K562 (cell line): ENCODE data around the gene SLC1A2. TPM values are rescaled to one million over a fixed set of nuclear protein-coding genes. Genes with fewer than 3 reads are reported as not detected.

Experiments used
- ATAC-seq: fragments of 200-7000 bp; cut with Tn5 transposase; 3 replicates; pipeline ENCODE4 v1.9.1; 2020; ENCODE audit warnings: moderate library complexity
- BruUV-seq: library from RNA; stranded (reverse); fragments of 400-500 nt; replicated peaks from 2 replicates; lab custom pipeline; 2021; lab: Mats Ljungman, UMichigan
- CTCF ChIA-PET: fragments of 300-600 bp; formaldehyde crosslinking; extraction: SDS; loops from one replicate; lab custom pipeline; 2021; ENCODE audit warnings: low intra/inter-chr PET ratio; lab: Yijun Ruan, JAX
- POLR2A ChIA-PET: fragments of 300-600, 350-650 bp; sonication (Branson Sonifier 250); formaldehyde crosslinking; extraction: SDS; loops from one replicate; lab custom pipeline; 2021; ENCODE audit warnings: antibody characterized with exemption, inconsistent platforms; lab: Yijun Ruan, JAX
- DNase-seq, 4 experiments: peaks; one replicate each; pipeline versions ENCODE4 v3.0.0 to v3.0.0-alpha.2; 2011 to 2018; ENCODE audit warnings: low spot score in 3 of 4, mixed read lengths in 3 of 4; ENCODE audit errors: extremely low read depth in 1 of 4
- FAIRE-seq: peaks from 2 replicates; lab custom pipeline; 2011; peaks lifted over from hg19 to GRCh38; lab: Jason Lieb, UNC
- H2AFZ ChIP-seq: 2 replicates; pipeline ENCODE4 v1.6.0; 2011; ENCODE audit warnings: low read depth, low read length, control low read depth, inconsistent platforms
- H3K27ac ChIP-seq: fragments of 200-600 bp; 3 replicates; pipeline ENCODE4 v1.8.0; 2011; ENCODE audit warnings: low read depth, mild to moderate bottlenecking, control low read depth, inconsistent platforms, low read length, moderate library complexity, mixed read lengths; ENCODE audit errors: extremely low read depth
- H3K27me3 ChIP-seq, 2 experiments: fragments of 300-600 bp in 1 of 2; 2 replicates in 1 of 2; 3 replicates in 1 of 2; pipeline versions ENCODE4 v1.6.0 to v1.8.0; 2011; ENCODE audit warnings: inconsistent platforms in 2 of 2, low read length in 2 of 2, mild to moderate bottlenecking in 1 of 2, mixed read lengths in 1 of 2, moderate library complexity in 1 of 2; ENCODE audit not compliant: control insufficient read depth in 2 of 2, insufficient read depth in 2 of 2
- H3K36me3 ChIP-seq: fragments of 300-600 bp; 3 replicates; pipeline ENCODE4 v1.8.0; 2011; ENCODE audit warnings: mild to moderate bottlenecking, low read length, inconsistent platforms; ENCODE audit not compliant: control insufficient read depth, insufficient read depth
- H3K4me1 ChIP-seq, 2 experiments: fragments of 200-600 bp in 1 of 2; replicated peaks in 1 of 2; 2 replicates in 1 of 2; 3 replicates in 1 of 2; pipeline versions ENCODE4 v1.5.1 to v1.8.0; 2011; ENCODE audit warnings: inconsistent platforms in 2 of 2, low read length in 2 of 2, mild to moderate bottlenecking in 1 of 2, mixed read lengths in 1 of 2, moderate library complexity in 1 of 2; ENCODE audit not compliant: control insufficient read depth in 2 of 2, insufficient read depth in 2 of 2
- H3K4me2 ChIP-seq: 2 replicates; pipeline ENCODE4 v1.6.1; 2011; ENCODE audit warnings: low read length, control low read depth, inconsistent platforms, mixed read lengths; ENCODE audit not compliant: insufficient read depth
- H3K4me3 ChIP-seq: fragments of 200-600 bp; sonication (generic), shearing (Covaris generic); 2 replicates; pipeline ENCODE4 v1.5.1; 2016; ENCODE audit warnings: control low read depth, inconsistent platforms
- H3K79me2 ChIP-seq: fragments of 200-600 bp; 3 replicates; pipeline ENCODE4 v1.8.0; 2011; ENCODE audit warnings: low read length, inconsistent platforms; ENCODE audit not compliant: control insufficient read depth, insufficient read depth
- H3K9ac ChIP-seq, 2 experiments: 2 replicates each; pipeline versions ENCODE4 v1.6.0 to v1.6.1; 2011; ENCODE audit warnings: low read depth in 2 of 2, low read length in 2 of 2, control low read depth in 1 of 2, inconsistent platforms in 1 of 2, mild to moderate bottlenecking in 1 of 2, mixed read lengths in 1 of 2; ENCODE audit not compliant: insufficient read depth in 1 of 2
- H3K9me1 ChIP-seq: one replicate; pipeline ENCODE4 v1.6.0; 2011; ENCODE audit warnings: inconsistent platforms, mild to moderate bottlenecking, low read length, moderate library complexity; ENCODE audit not compliant: control insufficient read depth, insufficient read depth
- H3K9me3 ChIP-seq: replicated peaks from 2 replicates; pipeline ENCODE4 v1.5.1; 2011; ENCODE audit warnings: low read depth, low read length, inconsistent platforms; ENCODE audit not compliant: control insufficient read depth, insufficient read depth
- H4K20me1 ChIP-seq: replicated peaks from 2 replicates; pipeline ENCODE4 v1.6.1; 2011; ENCODE audit warnings: low read length, inconsistent platforms, mixed read lengths; ENCODE audit not compliant: control insufficient read depth, insufficient read depth
- FOXK1 ChIP-seq: sonication (generic); formaldehyde crosslinking; IDR thresholded peaks from 2 replicates; pipeline ENCODE4 v1.8.0; 2022; ENCODE audit warnings: missing genetic modification reagents, mild to moderate bottlenecking, borderline replicate concordance
- NCOA4 ChIP-seq: fragments of 450-650 bp; IDR thresholded peaks from 2 replicates; pipeline ENCODE4 v1.6.1; 2018; ENCODE audit warnings: mild to moderate bottlenecking; ENCODE audit not compliant: partially characterized antibody
- POLR2AphosphoS5 ChIP-seq: IDR thresholded peaks from 2 replicates; pipeline ENCODE4 v1.6.1; 2011; ENCODE audit warnings: mild to moderate bottlenecking, low read depth, low read length, moderate library complexity; ENCODE audit not compliant: control insufficient read depth, insufficient read depth
- THRA ChIP-seq: fragments of 450-650 bp; IDR thresholded peaks from 2 replicates; pipeline ENCODE4 v1.6.1; 2017; ENCODE audit warnings: mild to moderate bottlenecking, moderate library complexity
- U2AF2 ChIP-seq: fragments of 200-400 bp; formaldehyde crosslinking; optimal IDR thresholded peaks from 2 replicates; pipeline ENCODE3; 2017; ENCODE audit warnings: low read depth, mild to moderate bottlenecking, low read length
- XRCC4 ChIP-seq: IDR thresholded peaks from one replicate; pipeline ENCODE4 v1.6.1; 2011; ENCODE audit not compliant: insufficient read depth, insufficient read length; ENCODE audit errors: extremely low read depth
- WGBS: fragments of 100-300 bp; shearing (Covaris generic); methylation state at CpG from one replicate; pipeline ENCODE4 v1.1.6; 2016; ENCODE audit warnings: low coverage, mixed read lengths; ENCODE audit not compliant: insufficient coverage; ENCODE audit errors: missing lambda C conversion rate; 5-methylcytosine and 5-hydroxymethylcytosine counted together
- in situ Hi-C: fragments of 300-500 bp; cut with MboI; formaldehyde crosslinking; loops from 4 replicates; pipeline ENCODE4 v1.15.0; 2018; ENCODE audit warnings: inconsistent platforms, mixed read lengths
- intact Hi-C: fragments of 100-400 bp; cut with micrococcal nuclease; formaldehyde crosslinking; loops from 2 replicates; pipeline ENCODE4 v1.14.2; 2022
- polyA plus RNA-seq, 8 experiments: library from polyadenylated mRNA; depleted of rRNA in 4 of 8; stranded (reverse) in 5 of 8; unstranded in 3 of 8; fragments of >200 nt; fragmentation: Nextera tagmentation in 2 of 8; fragmentation: Illumina TruSeq in 1 of 8; extraction: Ambion mirVana in 2 of 8; extraction: Trizol in 1 of 8; gene quantifications; 2 replicates each; pipeline versions ENCODE4 v1.2.1 to v1.2.3, GENCODE V29; 2011 to 2014; ENCODE audit warnings: inconsistent platforms in 1 of 8, missing spikeins in 1 of 8
- total RNA-seq, 7 experiments: library from RNA; depleted of rRNA in 6 of 7; stranded (reverse); fragments of >200 nt in 6 of 7; fragmentation: Illumina TruSeq in 2 of 7; extraction: Trizol in 2 of 7; gene quantifications; 2 replicates each; pipeline versions ENCODE4 v1.2.1 to v1.2.3, GENCODE V29; 2011 to 2021; ENCODE audit warnings: low replicate concordance in 1 of 7

Gene SLC1A2
- total and polyA plus RNA-seq, 9 of the 15 experiments (the other 6 are each of a cell fraction or from before 2014, with no cell fraction given) = 0.03 to 0.07 (median 0.04) TPM; not detected in 5

- Histone ChIP-seq H3K36me3 (no peaks in the 10 kb centered on the region), H3K4me3 (no peak overlapping the region), H3K79me2 (no peaks in the 10 kb centered on the region), H3K9ac (no peak overlapping the region), H3K27ac (no peak overlapping the region), H3K27me3 (peaks cover 1 to 4% of the 10 kb centered on the region in 2 experiments; a peak in 3 of 5 replicates), H3K4me2 (no peak overlapping the region), H4K20me1 (no peaks in the 10 kb centered on the region; the same call in 1 of the 2 replicates), H3K9me1 (no peaks in the 10 kb centered on the region), H3K9me3 (no peaks in the 10 kb centered on the region), H2AFZ (no peak overlapping the region), H3K4me1 (no peaks in the 10 kb centered on the region; a peak in 1 of 5 replicates)
- WGBS = 5% methylated on average over 3 of the region's 3 CpGs
- ATAC-seq (no peak), FAIRE-seq (no peak), DNase-seq (no peak)
- CTCF ChIA-PET = no interaction called here
- no TSS peak for BruUV-seq
- intact Hi-C loops = no loop called here
- TF ChIP-seq FOXK1 (CRISPR knock-in tag) (no peak), XRCC4 (no peak), NCOA4 (no peak), POLR2AphosphoS5 (no peak), U2AF2 (no peak), THRA (no peak)
- POLR2A ChIA-PET = no interaction called here
- in situ Hi-C loops = no loop called here
These were observed 89.0 kb downstream of the SLC1A2 start for GRCh38 chr11:35330156-35330889.
